Measurements from ENCODE around the gene RAB1B.

Gene RAB1B

GRCh38 chr11:66322732-66323427, 54.4 kb downstream of the RAB1B start:
- DNase-seq (ENCODE audit: low spot score) = no peak

- DNase-seq (ENCODE audit: low spot score) = no peak
Observed at GRCh38 chr11:66323684-66324083, 55.2 kb downstream of the RAB1B start.

GRCh38 chr11:66324664-66325063, 56.2 kb downstream of the RAB1B start:
- DNase-seq (ENCODE audit: low spot score) = no peak

- no peak for DNase-seq (ENCODE audit: low spot score)
Observed at GRCh38 chr11:66325263-66325671, 56.8 kb downstream of the RAB1B start.

- DNase-seq (ENCODE audit: low spot score) = peak; percentile 24
Observed at GRCh38 chr11:66326261-66327111, 58.0 kb downstream of the RAB1B start.

Data from CD4-positive, alpha-beta T cell treated with Interleukin-2 at 100 ng/mL for 4 hours (primary cell).